NT2/D1 (cell line): Measurements from ENCODE around the gene HSPA8.

Experiments
- DNase-seq: peaks from one replicate; pipeline ENCODE4 v3.0.0-alpha.2; 2011; ENCODE audit warnings: low read depth, low spot score
- H3K27me3 ChIP-seq: 2 replicates; pipeline ENCODE4 v1.6.0; 2011; ENCODE audit warnings: mild to moderate bottlenecking; ENCODE audit not compliant: insufficient read length, insufficient read depth
- H3K36me3 ChIP-seq: 2 replicates; pipeline ENCODE4 v1.6.1; 2011; ENCODE audit warnings: mild to moderate bottlenecking, low read length, mixed read lengths; ENCODE audit not compliant: insufficient read depth, insufficient read length
- H3K4me1 ChIP-seq: 2 replicates; pipeline ENCODE4 v1.5.1; 2011; ENCODE audit not compliant: insufficient read depth, insufficient read length
- H3K4me3 ChIP-seq: 2 replicates; pipeline ENCODE4 v1.5.1; 2011; ENCODE audit warnings: low read depth; ENCODE audit not compliant: insufficient read length
- H3K9ac ChIP-seq: 2 replicates; pipeline ENCODE4 v1.6.0; 2011; ENCODE audit warnings: low read depth; ENCODE audit not compliant: insufficient read length
- H3K9me3 ChIP-seq: 2 replicates; pipeline ENCODE4 v1.5.1; 2011; ENCODE audit warnings: mild to moderate bottlenecking, low read length; ENCODE audit not compliant: insufficient read depth
- SUZ12 ChIP-seq: IDR thresholded peaks from 2 replicates; pipeline ENCODE4 v1.6.1; 2011; ENCODE audit not compliant: insufficient read length, insufficient read depth; ENCODE audit errors: extremely low read depth
- YY1 ChIP-seq: IDR thresholded peaks from 2 replicates; pipeline ENCODE4 v1.6.1; 2011; ENCODE audit not compliant: insufficient read length, insufficient read depth
- ZNF274 ChIP-seq: IDR thresholded peaks from 2 replicates; pipeline ENCODE4 v1.6.1; 2011; ENCODE audit warnings: mild to moderate bottlenecking, low read depth, low read length

Gene HSPA8

DNA sequence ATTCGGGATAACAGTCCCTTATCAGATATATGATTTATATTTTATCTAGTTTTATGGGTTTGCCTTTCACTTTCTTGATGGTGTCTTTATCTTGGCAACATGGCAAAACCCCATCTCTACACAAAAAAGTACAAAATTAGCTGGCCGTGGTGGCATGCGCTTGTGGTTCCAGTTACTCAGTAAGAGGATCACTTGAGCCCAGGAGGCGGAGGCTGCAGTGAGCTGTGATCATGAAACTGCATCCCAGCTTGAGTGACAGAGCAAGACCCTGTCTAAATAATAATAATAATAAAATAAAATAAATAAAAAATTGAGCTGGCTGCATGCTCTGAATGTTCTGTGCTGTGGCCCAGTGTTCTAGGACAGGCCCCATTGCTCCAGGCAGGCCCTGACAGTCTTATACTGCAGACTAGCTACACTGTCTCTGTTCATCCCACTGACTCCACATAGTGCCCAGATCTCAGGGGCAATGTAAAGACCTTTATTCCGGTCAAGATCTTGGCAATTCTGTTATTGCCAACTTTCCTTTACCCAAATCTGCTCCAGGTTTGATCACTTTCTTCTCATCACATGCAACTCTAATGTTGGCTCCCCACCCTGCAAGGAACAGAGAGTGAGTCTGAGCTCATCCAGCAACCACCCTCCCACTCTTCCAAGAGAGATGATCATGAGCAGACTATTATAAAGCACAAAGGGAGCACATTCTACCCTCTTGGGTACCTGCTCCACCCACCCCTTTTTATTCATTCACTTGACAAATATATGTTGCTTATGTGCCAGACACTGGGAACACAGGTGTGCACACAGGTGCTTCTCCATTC lies 8.8 kb downstream of the HSPA8 start:
- TF ChIP-seq SUZ12: no peak
- no peak for DNase-seq
- peaks cover 37% of the 10 kb centered on the region for H3K36me3 ChIP-seq

DNA sequence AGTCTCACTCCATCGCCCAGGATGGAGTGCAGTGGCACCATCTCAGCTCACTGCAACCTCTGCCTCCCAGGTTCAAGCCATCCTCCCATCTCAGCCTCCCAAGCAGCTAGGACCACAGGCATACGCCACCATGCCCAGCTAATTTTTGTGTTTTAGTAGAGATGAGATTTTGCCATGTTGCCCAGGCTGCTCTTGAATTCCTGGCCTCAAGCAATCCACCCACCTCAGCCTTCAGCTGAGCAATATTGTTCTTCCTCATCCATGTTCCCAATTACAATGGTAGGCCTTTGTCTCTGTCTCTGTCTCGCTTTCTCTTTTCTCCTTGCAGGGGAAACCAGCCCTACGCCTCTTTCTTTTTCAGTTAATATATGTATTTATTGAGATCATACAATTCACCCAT lies 10.3 kb downstream of the HSPA8 start:
- no peaks in the 10 kb centered on the region for H3K9me3 ChIP-seq
- DNase-seq: no peak
- peaks cover 22% of the 10 kb centered on the region for H3K36me3 ChIP-seq
- H3K4me1 ChIP-seq: no peaks in the 10 kb centered on the region
- TF ChIP-seq ZNF274 (no peak), SUZ12 (no peak), YY1 (no peak)
- H3K4me3 ChIP-seq: no peak overlapping the region
- no peaks in the 10 kb centered on the region for H3K27me3 ChIP-seq
- no peak overlapping the region for H3K9ac ChIP-seq

More for the DNA sequence above, 8.8 kb downstream of the HSPA8 start:
- H3K4me3 ChIP-seq: no peak overlapping the region
- H3K4me1 ChIP-seq: no peaks in the 10 kb centered on the region
- H3K9me3 ChIP-seq: no peaks in the 10 kb centered on the region
- H3K9ac ChIP-seq: no peak overlapping the region
- H3K27me3 ChIP-seq: no peaks in the 10 kb centered on the region

DNA sequence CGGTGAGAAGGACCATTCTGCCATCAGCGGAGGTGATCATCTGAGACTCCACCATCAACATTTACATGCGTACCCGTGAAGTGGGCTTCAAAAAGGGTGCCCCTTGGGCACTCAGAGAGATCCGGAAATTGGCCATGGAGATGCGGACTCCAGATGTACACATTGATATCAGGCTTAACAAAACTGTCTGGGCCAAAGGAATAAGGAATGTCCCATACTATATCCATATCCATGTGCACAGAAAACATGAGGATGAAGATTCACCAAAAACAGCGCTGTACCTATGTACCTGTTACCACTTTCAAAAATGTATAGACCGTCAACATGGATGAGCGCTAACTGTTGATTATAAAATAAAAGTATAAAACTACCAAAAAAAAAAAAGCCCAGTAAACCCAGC lies 10.8 kb downstream of the HSPA8 start:
- no peak overlapping the region for H3K4me3 ChIP-seq
- H3K9me3 ChIP-seq: no peaks in the 10 kb centered on the region
- no peak for TF ChIP-seq ZNF274
- no peak for TF ChIP-seq SUZ12
- no peak for TF ChIP-seq YY1
- no peak for DNase-seq
- H3K9ac ChIP-seq: no peak overlapping the region
- H3K4me1 ChIP-seq: no peaks in the 10 kb centered on the region
- peaks cover 17% of the 10 kb centered on the region for H3K36me3 ChIP-seq
- no peaks in the 10 kb centered on the region for H3K27me3 ChIP-seq

DNA sequence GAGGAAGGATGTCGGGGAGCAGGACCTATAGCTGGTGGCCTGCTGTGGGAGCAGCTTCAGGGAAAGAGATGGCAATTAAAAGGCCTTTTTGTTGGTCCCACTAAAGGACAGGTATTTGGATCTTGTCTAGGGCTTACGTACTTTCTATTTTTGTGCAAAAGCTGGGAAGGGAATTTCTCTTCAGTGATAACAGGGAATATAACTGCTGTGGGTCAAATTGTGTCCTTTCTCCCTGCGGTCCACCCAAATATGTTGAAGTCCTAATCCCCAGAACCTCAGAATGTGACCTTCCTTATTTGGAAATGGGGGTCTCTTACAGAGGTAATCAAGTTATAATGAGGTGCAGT lies 14.0 kb downstream of the HSPA8 start:
- no peaks in the 10 kb centered on the region for H3K36me3 ChIP-seq
- no peak for DNase-seq
- H3K27me3 ChIP-seq: no peaks in the 10 kb centered on the region
- no peaks in the 10 kb centered on the region for H3K4me1 ChIP-seq
- TF ChIP-seq YY1 (no peak), ZNF274 (no peak), SUZ12 (no peak)
- no peaks in the 10 kb centered on the region for H3K9me3 ChIP-seq
- no peak overlapping the region for H3K4me3 ChIP-seq
- H3K9ac ChIP-seq: no peak overlapping the region

DNA sequence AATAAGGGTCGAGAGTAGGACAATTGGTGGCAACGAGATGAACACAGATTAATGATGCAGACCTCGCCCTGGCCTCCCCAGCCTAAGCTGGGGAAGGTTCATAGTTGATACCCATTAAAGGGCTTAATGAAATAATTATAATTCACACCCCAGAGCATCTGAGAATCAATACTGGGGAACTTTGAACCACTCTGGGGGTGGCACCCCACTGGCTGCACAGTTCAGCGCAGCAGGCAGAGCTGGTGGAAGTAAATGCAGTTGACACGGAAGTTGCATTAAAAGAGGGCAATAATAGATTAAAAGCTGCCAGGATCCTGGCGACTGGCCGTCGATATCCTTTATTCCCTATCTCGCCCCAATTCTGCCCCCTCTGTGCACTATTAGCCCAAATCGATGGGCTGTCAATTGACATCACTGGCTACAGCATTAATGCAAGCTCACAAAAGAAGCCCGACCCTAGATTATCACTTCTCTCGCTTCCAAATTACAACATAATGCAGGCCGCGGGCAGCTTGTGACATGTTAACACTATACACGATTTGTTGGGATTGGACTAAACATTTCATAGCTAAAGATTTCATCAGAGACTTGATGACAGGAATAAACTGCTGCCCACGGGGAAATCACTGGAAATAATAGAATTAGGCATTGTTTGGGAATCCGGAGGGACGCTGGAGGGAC lies 14.5 kb downstream of the HSPA8 start:
- H3K27me3 ChIP-seq: no peaks in the 10 kb centered on the region
- no peaks in the 10 kb centered on the region for H3K9me3 ChIP-seq
- H3K4me3 ChIP-seq: no peak overlapping the region
- no peak for TF ChIP-seq YY1
- TF ChIP-seq ZNF274: no peak
- no peak for TF ChIP-seq SUZ12
- no peak for DNase-seq
- H3K36me3 ChIP-seq: no peaks in the 10 kb centered on the region
- no peak overlapping the region for H3K9ac ChIP-seq
- no peaks in the 10 kb centered on the region for H3K4me1 ChIP-seq

DNA sequence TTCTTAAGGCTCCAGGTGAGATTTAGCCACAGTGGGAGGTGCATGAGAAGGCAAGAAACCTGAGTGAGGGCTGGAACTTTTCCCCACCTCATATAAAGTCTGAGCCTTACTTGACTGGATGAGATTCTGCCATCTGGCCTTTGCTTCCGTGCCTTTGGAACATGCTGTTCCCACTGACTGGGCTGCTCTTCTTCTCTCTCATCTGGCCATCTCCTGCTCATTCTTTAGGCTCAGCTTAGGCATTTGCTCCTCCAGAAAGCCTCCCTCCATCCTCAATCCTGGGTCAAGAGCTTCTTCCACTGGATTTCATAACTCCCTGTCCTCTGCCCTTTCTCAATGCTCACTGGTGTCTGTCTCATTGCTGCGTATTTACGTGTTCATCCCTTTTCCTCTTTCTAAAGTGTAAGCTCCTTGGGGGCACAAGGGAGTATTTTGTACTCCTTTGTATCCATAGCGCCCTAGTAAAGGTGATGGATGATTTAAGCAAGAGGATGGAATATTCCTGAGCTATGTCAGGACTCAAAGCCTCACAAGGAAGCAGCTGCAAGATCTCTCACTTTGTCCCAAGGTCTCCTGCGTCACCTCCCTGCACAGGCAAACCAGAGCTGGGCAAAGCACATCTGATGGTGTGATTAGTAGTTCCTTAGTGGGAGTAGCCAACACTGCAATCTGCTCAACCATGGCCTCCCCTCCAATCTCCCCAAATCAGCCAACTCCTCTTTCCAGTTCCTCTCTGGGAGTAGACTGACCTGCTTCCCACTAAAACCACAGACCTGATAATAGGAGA lies 15.3 kb downstream of the HSPA8 start:
- no peak for DNase-seq
- Histone ChIP-seq H3K27me3 (no peaks in the 10 kb centered on the region), H3K4me1 (no peaks in the 10 kb centered on the region), H3K9me3 (no peaks in the 10 kb centered on the region), H3K36me3 (no peaks in the 10 kb centered on the region), H3K4me3 (no peak overlapping the region), H3K9ac (no peak overlapping the region)
- no peak for TF ChIP-seq YY1
- TF ChIP-seq SUZ12: no peak
- TF ChIP-seq ZNF274: no peak

DNA sequence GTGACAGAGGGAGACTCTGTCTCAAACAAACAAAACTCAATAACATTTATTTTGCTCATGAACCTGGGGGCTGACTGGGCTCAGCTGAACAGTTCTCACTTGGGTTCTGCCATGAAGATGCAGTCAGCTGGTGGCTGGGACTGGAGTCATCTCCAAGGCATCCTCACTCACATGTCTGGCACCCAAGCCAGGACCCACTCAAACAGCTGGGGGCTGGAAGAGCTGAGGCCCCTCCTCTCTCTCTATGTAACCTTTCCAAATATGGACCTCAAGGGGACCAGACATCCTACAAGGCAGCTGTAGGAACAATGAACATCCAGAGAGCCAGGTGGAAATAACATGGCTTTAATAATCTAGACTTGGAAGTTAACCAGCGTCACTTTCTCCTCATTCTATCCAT lies 16.8 kb downstream of the HSPA8 start:
- no peak overlapping the region for H3K4me3 ChIP-seq
- H3K27me3 ChIP-seq: no peaks in the 10 kb centered on the region
- no peaks in the 10 kb centered on the region for H3K36me3 ChIP-seq
- H3K4me1 ChIP-seq: no peaks in the 10 kb centered on the region
- no peak overlapping the region for H3K9ac ChIP-seq
- no peak for DNase-seq
- TF ChIP-seq ZNF274 (no peak), SUZ12 (no peak), YY1 (no peak)
- no peaks in the 10 kb centered on the region for H3K9me3 ChIP-seq
